ENCODE measurements around the gene NT5M.
"Not testable (repeated sequence)": the region's sequence is repeated elsewhere in the genome, so short reads cannot be mapped to it uniquely, and the experiment has no call there.

The NT5M gene

DNA sequence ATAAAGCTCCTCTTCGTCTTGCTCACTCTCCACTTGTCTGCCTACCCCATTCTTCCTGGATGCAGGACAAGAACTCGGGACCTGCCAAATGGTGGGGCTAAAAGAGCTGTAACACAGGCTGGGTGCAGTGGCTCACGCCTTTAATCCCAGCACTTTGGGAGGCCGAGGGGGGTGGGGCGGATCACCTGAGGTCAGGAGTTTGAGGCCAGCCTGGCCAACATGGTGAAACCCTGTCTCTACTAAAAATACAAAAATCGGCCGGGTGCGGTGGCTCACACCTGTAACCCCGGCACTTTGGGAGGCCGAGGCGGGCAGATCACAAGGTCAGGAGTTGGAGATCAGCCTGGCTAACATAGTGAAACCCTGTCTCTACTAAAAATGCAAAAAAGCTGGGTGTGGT is 1.5 kb upstream of the NT5M start:
- not testable (repeated sequence) for DNase-seq (ENCODE audit: low read depth in 2 of 2, low spot score in 1 of 2)

DNA sequence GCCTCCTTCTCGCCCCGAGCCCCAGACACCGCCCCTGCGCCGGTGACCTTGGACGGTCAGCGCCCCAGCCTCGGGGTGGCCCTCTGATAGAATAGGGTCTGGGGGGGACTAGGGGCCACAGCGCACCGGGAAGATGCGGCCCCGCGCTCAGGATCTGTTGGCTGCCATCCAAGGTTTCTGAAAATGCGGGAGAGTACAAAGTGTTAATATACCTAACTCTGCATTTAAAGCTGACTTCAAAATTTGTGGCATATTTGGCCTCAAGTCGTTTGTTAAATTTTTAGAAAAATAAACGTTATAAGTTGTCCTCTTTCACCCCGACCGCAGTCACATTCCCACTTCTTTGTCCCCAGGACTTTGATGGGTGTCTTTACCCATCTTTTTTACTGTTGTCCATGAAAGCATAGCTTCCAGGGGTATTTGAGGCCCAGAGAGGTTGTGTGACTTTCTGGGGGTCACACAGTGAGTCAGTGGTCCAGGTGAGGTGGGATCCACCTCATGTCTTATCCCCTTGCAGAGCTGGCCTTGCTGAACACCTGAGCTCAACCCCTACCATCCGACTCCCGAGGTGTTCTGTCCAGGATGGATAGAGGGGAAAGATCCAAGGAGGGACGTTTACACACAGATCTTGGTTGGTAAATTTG is 796 bp downstream of the NT5M start:
- DNase-seq (ENCODE audit: low read depth in 2 of 2, low spot score in 1 of 2), result no peak

- DNase-seq (ENCODE audit: low read depth in 2 of 2, low spot score in 1 of 2), result no peak
Observed at GRCh38 chr17:17304521-17304985, 1.4 kb downstream of the NT5M start.

GRCh38 chr17:17305281-17305801 is 2.2 kb downstream of the NT5M start:
- DNase-seq (ENCODE audit: low read depth in 2 of 2, low spot score in 1 of 2), result peak; percentile 21 to 23

- no peak for DNase-seq (ENCODE audit: low read depth in 2 of 2, low spot score in 1 of 2)
Observed at GRCh38 chr17:17309356-17309755, 6.2 kb downstream of the NT5M start.

- peak; percentile 21 to 59 for DNase-seq (ENCODE audit: low read depth in 2 of 2, low spot score in 1 of 2)
Observed at GRCh38 chr17:17313350-17313991, 10.3 kb downstream of the NT5M start.

DNA sequence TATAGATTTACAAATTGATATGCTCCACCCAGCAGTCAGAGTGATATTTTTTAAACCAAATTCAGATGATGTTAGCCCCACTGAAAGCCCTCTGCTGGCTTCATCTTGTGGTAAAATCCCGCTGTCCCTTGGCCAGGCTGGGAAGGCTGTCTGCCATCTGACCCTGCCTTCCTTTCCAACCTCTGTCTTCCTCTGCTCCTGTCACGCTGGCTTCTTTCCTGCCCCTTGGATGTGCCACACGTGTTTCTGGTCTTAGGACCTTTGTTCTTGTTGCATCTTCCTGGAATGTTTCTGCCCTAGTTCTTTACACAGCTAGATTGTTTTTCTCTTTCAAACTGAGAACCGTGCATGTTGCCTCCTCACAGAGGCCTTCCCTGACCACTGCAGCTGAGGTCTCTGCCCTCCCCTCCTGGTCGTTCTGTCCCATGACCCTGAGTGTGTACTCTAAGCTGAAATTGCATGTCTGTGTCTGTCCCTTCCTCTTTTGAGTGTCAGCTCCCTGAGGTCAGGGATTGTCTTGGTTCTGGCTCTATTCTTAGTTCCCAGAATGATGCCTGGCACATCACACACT is 11.4 kb downstream of the NT5M start:
- no peak for DNase-seq (ENCODE audit: low read depth in 2 of 2, low spot score in 1 of 2)

- no peak for DNase-seq (ENCODE audit: low read depth in 2 of 2, low spot score in 1 of 2)
Observed at GRCh38 chr17:17315142-17315821, 12.1 kb downstream of the NT5M start.

DNA sequence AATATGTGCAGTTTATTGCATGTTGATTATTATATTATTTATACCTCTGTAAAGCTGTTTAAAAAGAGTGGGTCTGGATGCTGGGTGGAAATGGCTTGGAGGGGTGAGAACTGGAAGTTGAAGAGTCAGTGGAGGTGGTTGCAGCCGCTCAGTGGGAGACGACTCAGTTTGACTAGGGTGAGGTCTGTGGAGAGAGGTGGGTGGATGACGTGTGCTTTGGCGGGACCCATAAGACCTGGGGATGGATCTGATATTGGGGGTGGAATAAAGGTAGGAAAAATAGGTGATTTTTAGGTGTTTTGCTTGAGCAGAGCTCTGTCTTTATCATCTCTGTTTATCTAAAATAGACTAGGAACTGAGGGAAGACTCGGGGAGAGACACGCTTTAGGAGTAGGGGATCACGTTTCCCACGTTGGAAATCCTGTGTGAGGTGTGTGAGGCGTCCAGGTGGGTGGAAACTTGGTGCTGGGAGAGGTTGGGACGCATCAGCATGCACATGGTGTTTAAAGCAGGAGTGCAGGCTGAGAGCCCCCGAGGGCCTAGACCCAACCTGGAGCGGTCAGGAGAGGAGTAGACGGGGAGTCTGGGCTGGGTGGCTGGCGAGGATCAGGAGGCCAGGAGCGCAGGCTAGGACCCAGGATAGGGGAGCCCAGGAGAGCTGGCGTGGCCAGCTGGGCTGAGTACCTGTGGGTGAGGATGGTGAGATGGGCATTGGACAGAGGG is 17.2 kb downstream of the NT5M start:
- DNase-seq (ENCODE audit: low read depth in 2 of 2, low spot score in 1 of 2), result no peak

DNA sequence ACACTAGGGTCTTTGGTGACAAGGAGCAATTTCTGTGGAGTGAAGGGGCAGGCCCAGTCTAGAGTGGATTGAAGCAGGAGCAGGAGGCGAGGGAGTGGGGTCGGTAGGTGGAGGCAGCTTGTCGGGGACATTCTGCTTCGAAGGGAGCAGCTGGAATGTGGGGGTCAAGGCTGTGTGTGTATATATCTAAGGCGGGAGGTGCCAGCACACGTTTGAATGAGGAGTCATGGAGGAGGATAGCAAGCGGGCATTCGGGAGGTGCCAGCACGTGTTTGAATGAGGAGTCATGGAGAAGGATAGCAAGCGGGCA is 17.7 kb downstream of the NT5M start:
- DNase-seq (ENCODE audit: low read depth in 2 of 2, low spot score in 1 of 2), result no peak

- DNase-seq (ENCODE audit: low read depth in 2 of 2, low spot score in 1 of 2), result no peak
Observed at GRCh38 chr17:17321356-17322025, 18.3 kb downstream of the NT5M start.

DNA sequence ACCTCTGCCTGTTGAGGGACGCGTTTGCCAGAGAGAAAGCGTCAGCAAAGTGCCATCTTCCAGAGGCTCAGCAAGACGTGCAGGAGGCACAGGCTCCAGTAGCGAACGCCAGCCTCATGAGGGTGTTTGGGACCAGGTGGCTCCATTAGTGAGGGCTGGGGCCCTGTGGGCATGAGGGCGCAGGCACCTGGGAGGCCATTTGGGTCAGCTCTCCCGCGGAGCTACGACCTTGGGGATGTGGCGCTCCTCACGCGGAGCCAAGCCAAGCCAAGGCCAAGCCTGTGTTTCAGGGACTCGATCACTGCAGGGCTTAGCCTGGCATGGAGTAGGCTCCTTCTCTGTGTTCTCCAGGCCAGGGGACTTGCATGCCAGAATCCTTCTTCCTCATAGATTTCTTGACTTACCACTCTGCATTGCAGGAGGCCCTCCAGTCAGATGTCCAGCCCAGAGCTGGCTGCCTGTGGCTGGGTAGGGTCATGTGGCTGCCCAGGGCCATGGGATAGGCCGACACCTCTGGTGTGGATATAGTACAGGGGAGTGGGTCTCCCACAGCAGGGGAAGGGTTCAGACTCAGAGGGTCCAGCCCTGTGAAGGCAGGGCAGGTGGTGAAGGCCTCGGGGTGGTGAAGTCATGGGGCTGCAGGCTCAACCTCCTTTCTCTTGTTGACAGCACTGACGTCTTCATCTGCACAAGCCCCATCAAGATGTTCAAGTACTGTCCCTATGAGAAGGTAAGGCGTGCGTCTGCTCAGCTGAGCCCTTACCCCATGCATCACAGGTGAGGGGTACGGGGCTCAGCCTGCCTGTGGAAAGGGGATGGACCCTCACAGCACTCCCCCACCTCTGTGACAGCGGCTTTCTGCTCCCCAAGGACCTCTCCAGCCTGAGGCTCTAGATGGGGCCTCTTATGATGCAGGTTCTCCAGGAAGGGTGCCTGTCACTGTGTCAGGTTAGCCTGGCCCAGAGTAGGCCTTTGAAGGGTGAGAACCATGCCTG is 19.6 kb downstream of the NT5M start:
- DNase-seq (ENCODE audit: low read depth in 2 of 2, low spot score in 1 of 2), result no peak

DNA sequence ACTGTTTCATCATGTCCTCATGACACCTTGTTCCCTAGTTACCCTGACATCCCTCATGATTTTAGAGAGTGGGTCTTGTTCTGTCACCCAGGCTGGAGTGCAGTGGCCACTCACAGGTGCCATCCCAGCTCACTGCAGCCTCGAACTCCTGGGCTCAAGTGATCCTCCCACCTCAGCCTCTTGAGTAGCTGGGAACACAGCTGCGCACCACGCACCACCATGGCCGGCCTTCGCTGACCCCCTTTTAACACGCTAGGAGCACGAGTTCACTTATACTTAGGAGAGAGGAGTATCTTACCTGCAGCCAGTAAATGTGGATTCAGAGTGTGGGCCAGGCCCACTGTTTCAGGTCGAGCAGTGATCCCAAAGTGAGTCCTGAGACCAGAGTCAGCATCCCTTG is 21.4 kb downstream of the NT5M start:
- no peak for DNase-seq (ENCODE audit: low read depth in 2 of 2, low spot score in 1 of 2)

GRCh38 chr17:17325228-17325627 is 22.1 kb downstream of the NT5M start:
- no peak for DNase-seq (ENCODE audit: low read depth in 2 of 2, low spot score in 1 of 2)

- DNase-seq (ENCODE audit: low read depth in 2 of 2, low spot score in 1 of 2), result no peak
Observed at GRCh38 chr17:17325816-17326215, 22.6 kb downstream of the NT5M start.

- DNase-seq (ENCODE audit: low read depth in 2 of 2, low spot score in 1 of 2), result no peak
Observed at GRCh38 chr17:17326275-17326875, 23.2 kb downstream of the NT5M start.

GRCh38 chr17:17328251-17328650 is 25.1 kb downstream of the NT5M start:
- DNase-seq (ENCODE audit: low read depth in 2 of 2, low spot score in 1 of 2), result no peak

- no peak for DNase-seq (ENCODE audit: low read depth in 2 of 2, low spot score in 1 of 2)
Observed at GRCh38 chr17:17341452-17341851, 38.3 kb downstream of the NT5M start.

DNA sequence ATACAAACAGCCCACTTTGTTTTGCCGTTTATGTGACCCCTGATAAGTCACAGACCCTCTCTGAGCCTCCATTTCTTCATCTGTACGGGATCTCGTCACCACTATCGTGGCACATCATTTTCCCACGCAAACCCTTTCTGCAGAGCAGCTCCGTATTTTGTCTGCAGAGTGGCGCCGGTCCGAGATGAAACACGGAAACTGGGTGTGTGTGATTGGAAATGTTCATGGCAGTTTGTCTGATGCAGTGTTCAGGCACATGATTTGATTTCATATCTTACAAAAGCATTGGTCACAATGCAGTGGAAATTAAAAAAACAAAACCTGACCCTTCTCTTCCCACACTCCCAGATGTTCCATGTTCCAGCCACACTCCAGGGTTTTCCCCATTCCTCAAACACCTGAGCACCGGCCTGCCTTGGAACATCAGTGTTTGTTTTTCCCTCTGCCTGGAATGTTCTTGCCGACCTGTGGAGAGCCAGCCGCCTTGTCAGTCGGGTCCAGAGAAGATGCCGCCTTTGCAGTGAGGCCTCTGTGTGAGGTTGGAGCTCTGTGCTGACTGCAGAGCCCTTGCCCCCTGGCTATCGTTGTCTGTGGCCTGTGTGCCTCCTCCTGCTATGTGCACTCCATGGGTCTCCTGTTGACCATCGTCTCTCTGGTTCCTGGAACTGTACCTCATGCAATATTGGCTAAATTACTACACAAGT is 39.2 kb downstream of the NT5M start:
- no peak for DNase-seq (ENCODE audit: low read depth in 2 of 2, low spot score in 1 of 2)

All from stimulated activated CD8-positive, alpha-beta memory T cell treated with anti-CD3 and anti-CD28 coated beads, Interleukin-4, amount 100 ng/mL, for 1 hour (primary cell).